ENCODE results near the gene GCAT. TPM values are rescaled to one million over a fixed set of nuclear protein-coding genes. Genes with fewer than 3 reads are reported as not detected.

The GCAT gene
- total and polyA plus RNA-seq, 2 of the 13 experiments (the other 11 are each of a cell fraction or from before 2014, with no cell fraction given), result 28.0 to 50.3 TPM

GRCh38 chr22:37802310-37803194 lies 5.2 kb upstream of the GCAT start (continued):
- 0 out of 2 replicates have a peak, but pooled peaks have one; percentile 14 for TF ChIP-seq SP2 (CRISPR knock-in tag; IDR thresholded peaks at IDR 0.05)
- TF ChIP-seq CTCF (CRISPR knock-in tag; IDR thresholded peaks at IDR 0.05), result peak; percentile 40
- TF ChIP-seq MYPOP (CRISPR knock-in tag; IDR thresholded peaks at IDR 0.05), result 0 out of 2 replicates have a peak, but pooled peaks have one; percentile 14
- TF ChIP-seq ZMAT5 (CRISPR knock-in tag; IDR thresholded peaks at IDR 0.05; ENCODE audit: borderline replicate concordance, low read depth), result no peak
- TF ChIP-seq ZNF20 (CRISPR knock-in tag; IDR thresholded peaks at IDR 0.05), result no peak
- no peak for TF ChIP-seq ZFP36L1 (CRISPR knock-in tag; IDR thresholded peaks at IDR 0.05)
- no peak for TF ChIP-seq ZNF333 (CRISPR knock-in tag; IDR thresholded peaks at IDR 0.05; ENCODE audit: borderline replicate concordance)
- no peak for TF ChIP-seq ZNF572 (CRISPR knock-in tag; IDR thresholded peaks at IDR 0.05)
- peak; percentile 37; the same call in 1 of the 2 replicates for TF ChIP-seq MYC (CRISPR knock-in tag; IDR thresholded peaks at IDR 0.05; ENCODE audit: borderline replicate concordance)
- TF ChIP-seq CHD2 (IDR thresholded peaks at IDR 0.05; ENCODE audit: low read depth, low read length), result peak; percentile 92
- TF ChIP-seq RCOR2 (CRISPR knock-in tag; IDR thresholded peaks at IDR 0.05), result no peak
- peak; percentile 31; the same call in 1 of the 2 replicates for TF ChIP-seq SP5 (CRISPR knock-in tag; IDR thresholded peaks at IDR 0.05; ENCODE audit: borderline replicate concordance, low read depth)
- TF ChIP-seq ZHX1 (CRISPR knock-in tag; IDR thresholded peaks at IDR 0.05; ENCODE audit: low read depth), result 0 out of 2 replicates have a peak, but pooled peaks have one; percentile 22
- TF ChIP-seq SRF (IDR thresholded peaks at IDR 0.05; ENCODE audit: low read depth, low read length), result no peak
- TF ChIP-seq ZNF530 (CRISPR knock-in tag; IDR thresholded peaks at IDR 0.05; ENCODE audit: low read depth), result no peak
- TF ChIP-seq MXD3 (CRISPR knock-in tag; IDR thresholded peaks at IDR 0.05), result no peak
- TF ChIP-seq DDIT3 (CRISPR knock-in tag; IDR thresholded peaks at IDR 0.05), result no peak
- TF ChIP-seq FOXK1 (CRISPR knock-in tag; IDR thresholded peaks at IDR 0.05; ENCODE audit: borderline replicate concordance, low read depth), result 0 out of 2 replicates have a peak, but pooled peaks have one; percentile 10
- TF ChIP-seq ZNF451 (CRISPR knock-in tag; IDR thresholded peaks at IDR 0.05), result no peak
- TF ChIP-seq ATF3 (CRISPR knock-in tag; IDR thresholded peaks at IDR 0.05), result no peak
- TF ChIP-seq SOX5 (CRISPR knock-in tag; IDR thresholded peaks at IDR 0.05; ENCODE audit: borderline replicate concordance), result peak; percentile 16; the same call in 1 of the 2 replicates
- TF ChIP-seq ZNF501 (CRISPR knock-in tag; IDR thresholded peaks at IDR 0.05), result peak; percentile 8; the same call in 1 of the 2 replicates
